Muscle layer of duodenum (tissue), 2 donors: ENCODE data around the gene UPF1.
"Not testable (repeated sequence)": the region's sequence is repeated elsewhere in the genome, so short reads cannot be mapped to it uniquely, and the experiment has no call there.

Experiments used
- H3K27ac ChIP-seq: one replicate; pipeline ENCODE4 v1.7.0; 2013; ENCODE audit warnings: mild to moderate bottlenecking, low read length
- H3K27me3 ChIP-seq: one replicate; pipeline ENCODE4 v1.7.0; 2013; ENCODE audit warnings: low read depth, mild to moderate bottlenecking, control low read depth, low read length
- H3K36me3 ChIP-seq, 2 donors: one replicate each; pipeline ENCODE4 v1.7.0; 2013; ENCODE audit warnings: low read length in 2 of 2, control low read depth in 1 of 2, mild to moderate bottlenecking in 1 of 2; ENCODE audit not compliant: insufficient read depth in 2 of 2, control insufficient read depth in 1 of 2
- H3K4me1 ChIP-seq, 2 donors: one replicate each; pipeline ENCODE4 v1.7.0; 2013; ENCODE audit warnings: low read length in 2 of 2, mild to moderate bottlenecking in 2 of 2, control low read depth in 1 of 2, moderate library complexity in 1 of 2; ENCODE audit not compliant: insufficient read depth in 2 of 2, control insufficient read depth in 1 of 2
- H3K4me3 ChIP-seq, 2 donors: one replicate each; pipeline ENCODE4 v1.7.0; 2013; ENCODE audit warnings: low read length in 2 of 2, low read depth in 1 of 2, mild to moderate bottlenecking in 1 of 2
- H3K9me3 ChIP-seq, 2 donors: one replicate each; pipeline ENCODE4 v1.7.0; 2013; ENCODE audit warnings: low read length in 2 of 2, control low read depth in 1 of 2, mild to moderate bottlenecking in 1 of 2; ENCODE audit not compliant: control insufficient read depth in 1 of 2
- donor health status: healthy.

UPF1 gene

GRCh38 chr19:18802354-18802753 lies 29.4 kb upstream of the UPF1 start:
- Histone ChIP-seq H3K9me3 (no peaks in the 10 kb centered on the region), H3K27ac (no peak overlapping the region), H3K27me3 (peaks cover 13% of the 10 kb centered on the region), H3K36me3 (no peaks in the 10 kb centered on the region), H3K4me1 (no peaks in the 10 kb centered on the region), H3K4me3 (no peak overlapping the region)

GRCh38 chr19:18803550-18804138 lies 28.1 kb upstream of the UPF1 start:
- H3K27me3 ChIP-seq, result peaks cover 8% of the 10 kb centered on the region

GRCh38 chr19:18804139-18804601 lies 27.6 kb upstream of the UPF1 start:
- Histone ChIP-seq H3K4me3 (no peak overlapping the region), H3K9me3 (no peaks in the 10 kb centered on the region), H3K27me3 (peaks cover 8% of the 10 kb centered on the region), H3K27ac (no peak overlapping the region), H3K4me1 (no peaks in the 10 kb centered on the region), H3K36me3 (no peaks in the 10 kb centered on the region)

More at GRCh38 chr19:18803550-18804138, 28.1 kb upstream of the UPF1 start:
- H3K9me3 ChIP-seq, result no peaks in the 10 kb centered on the region
- H3K27ac ChIP-seq, result no peak overlapping the region
- no peaks in the 10 kb centered on the region for H3K4me1 ChIP-seq
- H3K36me3 ChIP-seq, result no peaks in the 10 kb centered on the region
- H3K4me3 ChIP-seq, result no peak overlapping the region

GRCh38 chr19:18804643-18805042 lies 27.1 kb upstream of the UPF1 start:
- H3K4me3 ChIP-seq, result no peak overlapping the region
- no peaks in the 10 kb centered on the region for H3K4me1 ChIP-seq
- no peak overlapping the region for H3K27ac ChIP-seq
- H3K27me3 ChIP-seq, result peaks cover 8% of the 10 kb centered on the region
- H3K36me3 ChIP-seq, result no peaks in the 10 kb centered on the region
- no peaks in the 10 kb centered on the region for H3K9me3 ChIP-seq

GRCh38 chr19:18807861-18808331 lies 23.9 kb upstream of the UPF1 start:
- Histone ChIP-seq H3K27ac (no peak overlapping the region), H3K4me3 (no peak overlapping the region), H3K27me3 (no peaks in the 10 kb centered on the region), H3K4me1 (no peaks in the 10 kb centered on the region), H3K9me3 (no peaks in the 10 kb centered on the region), H3K36me3 (no peaks in the 10 kb centered on the region)

- Histone ChIP-seq H3K4me1 (no peaks in the 10 kb centered on the region), H3K9me3 (no peaks in the 10 kb centered on the region), H3K36me3 (no peaks in the 10 kb centered on the region), H3K27ac (no peak overlapping the region), H3K4me3 (no peak overlapping the region), H3K27me3 (no peaks in the 10 kb centered on the region)
These were observed 22.4 kb upstream of the UPF1 start for GRCh38 chr19:18809149-18809868.

GRCh38 chr19:18811638-18812037 lies 20.1 kb upstream of the UPF1 start:
- not testable (repeated sequence) for H3K4me1 ChIP-seq, H3K36me3 ChIP-seq, H3K27ac ChIP-seq, H3K9me3 ChIP-seq, H3K27me3 ChIP-seq, H3K4me3 ChIP-seq

- no peak overlapping the region for H3K4me3 ChIP-seq
- no peaks in the 10 kb centered on the region for H3K27me3 ChIP-seq
- H3K4me1 ChIP-seq, result no peaks in the 10 kb centered on the region
- no peaks in the 10 kb centered on the region for H3K9me3 ChIP-seq
- no peak overlapping the region for H3K27ac ChIP-seq
- no peaks in the 10 kb centered on the region for H3K36me3 ChIP-seq
These were observed 17.7 kb upstream of the UPF1 start for GRCh38 chr19:18814063-18814462.

- Histone ChIP-seq H3K27me3 (no peaks in the 10 kb centered on the region), H3K9me3 (no peaks in the 10 kb centered on the region), H3K36me3 (no peaks in the 10 kb centered on the region), H3K4me1 (no peaks in the 10 kb centered on the region), H3K4me3 (no peak overlapping the region), H3K27ac (no peak overlapping the region)
These were observed 16.1 kb upstream of the UPF1 start for GRCh38 chr19:18815673-18816072.

GRCh38 chr19:18816645-18817044 lies 15.1 kb upstream of the UPF1 start:
- H3K4me1 ChIP-seq, H3K9me3 ChIP-seq, H3K27me3 ChIP-seq, H3K36me3 ChIP-seq, H3K4me3 ChIP-seq, H3K27ac ChIP-seq: not testable (repeated sequence)

- Histone ChIP-seq H3K9me3 (no peaks in the 10 kb centered on the region), H3K36me3 (no peaks in the 10 kb centered on the region), H3K4me1 (no peaks in the 10 kb centered on the region), H3K27me3 (no peaks in the 10 kb centered on the region), H3K27ac (no peak overlapping the region), H3K4me3 (no peak overlapping the region)
These were observed 14.2 kb upstream of the UPF1 start for GRCh38 chr19:18817574-18817973.

GRCh38 chr19:18828786-18829185 lies 3.0 kb upstream of the UPF1 start:
- no peak overlapping the region for H3K27ac ChIP-seq
- H3K4me1 ChIP-seq, result peaks cover 3 to 13% of the 10 kb centered on the region in 2 donors
- H3K27me3 ChIP-seq, result no peaks in the 10 kb centered on the region
- no peak overlapping the region for H3K4me3 ChIP-seq
- no peaks in the 10 kb centered on the region for H3K36me3 ChIP-seq
- peaks cover 0 to 9% of the 10 kb centered on the region in 2 donors for H3K9me3 ChIP-seq
